ENCODE results near the gene SLAIN2. TPM values are rescaled to one million over a fixed set of nuclear protein-coding genes. Genes with fewer than 3 reads are reported as not detected.

SLAIN2 gene
- total RNA-seq, 1 donor from 2014 or later: 71.4 TPM

DNA sequence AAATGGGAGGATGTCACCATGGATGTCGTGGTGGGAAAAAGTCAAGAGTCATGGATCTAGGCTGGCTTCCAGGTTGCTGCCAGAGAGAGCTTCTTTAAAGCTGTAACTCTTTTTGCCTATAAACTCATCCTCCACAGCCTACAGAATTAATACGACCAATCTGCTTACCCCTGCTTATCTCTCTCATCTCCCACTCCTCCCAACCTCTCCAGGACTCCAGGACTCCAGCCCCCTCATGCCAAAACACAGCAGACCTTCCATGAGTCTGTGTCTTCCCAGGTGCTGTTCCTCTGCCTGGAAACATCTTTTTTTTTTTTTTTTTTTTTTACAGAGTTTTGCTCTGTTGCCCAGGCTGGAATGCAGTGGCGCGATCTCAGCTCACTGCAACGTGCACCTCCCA lies 126.6 kb downstream of the SLAIN2 start:
- no peaks in the 10 kb centered on the region for H3K4me1 Mint-ChIP-seq (ENCODE audit: low read depth)
- no peaks in the 10 kb centered on the region for H3K9me3 Mint-ChIP-seq
- DNase-seq (ENCODE audit: low spot score): no peak
- no peaks in the 10 kb centered on the region for H3K36me3 Mint-ChIP-seq (ENCODE audit: low read depth)
- H3K27me3 Mint-ChIP-seq (ENCODE audit: insufficient read depth): peaks cover 7% of the 10 kb centered on the region
- H3K4me3 Mint-ChIP-seq: no peak overlapping the region
- H3K27ac Mint-ChIP-seq: no peak overlapping the region
- intact Hi-C loops (cut with micrococcal nuclease): no loop called here

DNA sequence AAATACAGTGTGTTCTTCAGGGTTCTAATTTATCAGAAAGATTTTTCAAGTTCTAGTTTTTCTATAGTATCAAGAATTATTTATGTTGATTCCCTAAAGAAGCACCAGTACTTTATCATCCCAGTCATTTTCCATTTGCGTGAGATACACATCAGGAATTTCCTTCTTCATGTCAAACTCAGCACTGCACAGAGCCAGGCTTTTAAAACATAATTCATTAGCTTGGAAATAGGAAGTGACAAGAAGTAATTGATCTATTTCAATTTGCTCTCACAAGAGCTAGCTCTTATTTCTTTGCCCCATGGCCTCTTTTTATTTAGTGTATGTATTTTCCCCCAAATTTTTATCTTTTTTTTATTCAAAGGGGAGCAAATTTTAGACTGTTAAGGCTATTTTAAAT lies 128.8 kb downstream of the SLAIN2 start:
- no peak overlapping the region for H3K4me3 Mint-ChIP-seq
- no peak for DNase-seq (ENCODE audit: low spot score)

DNA sequence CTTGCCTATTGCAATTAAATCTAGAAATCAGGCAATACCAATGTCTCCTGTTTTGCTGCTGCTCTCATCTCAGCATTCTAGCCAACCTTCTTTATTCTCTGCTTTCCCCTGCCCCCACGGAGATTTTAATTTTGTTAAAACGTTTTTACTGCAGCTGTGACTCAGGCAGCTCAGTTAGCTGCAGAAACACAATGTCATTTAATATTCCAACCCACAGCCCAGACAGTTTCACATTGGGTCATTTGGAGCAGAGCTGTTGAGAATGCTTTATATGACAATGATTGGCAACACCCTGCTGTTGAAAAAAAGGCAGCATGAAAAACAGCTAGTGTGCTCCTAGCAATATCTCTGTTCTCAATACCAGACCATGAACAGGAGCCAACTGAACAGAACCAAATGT lies 129.2 kb downstream of the SLAIN2 start:
- no peaks in the 10 kb centered on the region for H3K4me1 Mint-ChIP-seq (ENCODE audit: low read depth)
- no peaks in the 10 kb centered on the region for H3K36me3 Mint-ChIP-seq (ENCODE audit: low read depth)
- H3K27ac Mint-ChIP-seq: no peak overlapping the region
- peaks cover 9% of the 10 kb centered on the region for H3K27me3 Mint-ChIP-seq (ENCODE audit: insufficient read depth)
- DNase-seq (ENCODE audit: low spot score): no peak
- intact Hi-C loops (cut with micrococcal nuclease): no loop called here
- no peak overlapping the region for H3K4me3 Mint-ChIP-seq
- H3K9me3 Mint-ChIP-seq: no peaks in the 10 kb centered on the region

More for the DNA sequence above, 128.8 kb downstream of the SLAIN2 start:
- no peaks in the 10 kb centered on the region for H3K9me3 Mint-ChIP-seq
- peaks cover 9% of the 10 kb centered on the region for H3K27me3 Mint-ChIP-seq (ENCODE audit: insufficient read depth)
- no peaks in the 10 kb centered on the region for H3K4me1 Mint-ChIP-seq (ENCODE audit: low read depth)
- no peaks in the 10 kb centered on the region for H3K36me3 Mint-ChIP-seq (ENCODE audit: low read depth)
- H3K27ac Mint-ChIP-seq: no peak overlapping the region
- intact Hi-C loops (cut with micrococcal nuclease): no loop called here

DNA sequence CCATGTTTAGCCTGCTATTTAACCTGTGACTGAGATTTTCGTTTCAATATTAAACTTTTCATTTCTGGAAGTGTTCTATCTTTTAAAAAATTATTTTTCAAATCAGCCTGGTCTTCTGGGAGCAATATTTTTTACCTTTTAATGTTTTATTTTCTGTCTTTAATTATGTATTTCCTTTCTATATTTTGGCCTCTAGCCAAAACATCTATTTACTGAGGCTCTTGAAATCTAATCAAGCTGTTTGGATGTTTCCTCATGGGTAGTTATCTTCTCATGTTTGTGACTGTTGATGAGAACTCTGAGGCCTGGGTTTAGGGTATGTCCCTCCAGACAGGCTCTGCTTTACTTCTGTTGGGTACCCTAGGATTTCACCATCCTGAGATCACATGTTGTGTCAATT lies 131.5 kb downstream of the SLAIN2 start:
- H3K27ac Mint-ChIP-seq: no peak overlapping the region
- no peaks in the 10 kb centered on the region for H3K36me3 Mint-ChIP-seq (ENCODE audit: low read depth)
- H3K9me3 Mint-ChIP-seq: no peaks in the 10 kb centered on the region
- no peaks in the 10 kb centered on the region for H3K4me1 Mint-ChIP-seq (ENCODE audit: low read depth)
- intact Hi-C loops (cut with micrococcal nuclease): no loop called here
- H3K27me3 Mint-ChIP-seq (ENCODE audit: insufficient read depth): peaks cover 12% of the 10 kb centered on the region
- no peak for DNase-seq (ENCODE audit: low spot score)
- no peak overlapping the region for H3K4me3 Mint-ChIP-seq

DNA sequence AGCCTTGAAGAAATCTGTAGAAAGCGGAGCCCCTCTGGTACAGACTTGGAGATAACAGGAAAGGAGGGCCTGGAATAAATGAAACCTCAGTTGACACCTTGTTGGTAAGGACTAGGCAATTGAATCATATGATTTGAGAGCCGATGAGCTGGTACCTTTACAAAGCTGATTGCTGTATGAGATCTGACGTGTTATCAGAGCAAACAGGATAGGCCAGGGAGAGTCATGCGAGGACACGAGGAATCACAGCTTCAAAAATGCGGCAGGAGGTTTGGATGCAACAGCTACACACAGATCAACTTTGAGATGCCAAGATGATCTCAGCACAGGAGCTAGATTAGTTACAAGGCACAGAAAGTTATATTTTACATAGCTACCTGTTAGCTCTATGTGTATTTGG lies 134.4 kb downstream of the SLAIN2 start:
- H3K4me3 Mint-ChIP-seq: no peak overlapping the region
- no peaks in the 10 kb centered on the region for H3K36me3 Mint-ChIP-seq (ENCODE audit: low read depth)
- intact Hi-C loops (cut with micrococcal nuclease): no loop called here
- peaks cover 19% of the 10 kb centered on the region for H3K27me3 Mint-ChIP-seq (ENCODE audit: insufficient read depth)
- no peak overlapping the region for H3K27ac Mint-ChIP-seq
- no peaks in the 10 kb centered on the region for H3K4me1 Mint-ChIP-seq (ENCODE audit: low read depth)
- no peak for DNase-seq (ENCODE audit: low spot score)
- no peaks in the 10 kb centered on the region for H3K9me3 Mint-ChIP-seq

Other genes with a start within 250 kb of the SLAIN2 start
- 12.5 and 12.7 TPM in 2 replicates for gene TXK, start 207.3 kb upstream of the SLAIN2 start, total RNA-seq
- gene TEC, start 71.7 kb upstream of the SLAIN2 start, total RNA-seq: 1.1 and 1.3 TPM in 2 replicates
- 0.10 TPM in 1 of 2 replicates, not detected in the other for gene SLC10A4, start 141.8 kb downstream of the SLAIN2 start, total RNA-seq
- not detected in 2 replicates for gene ZAR1, start 148.7 kb downstream of the SLAIN2 start, total RNA-seq